WTC11 (cell line): Measurements from ENCODE around the gene SHC3. TPM values are rescaled to one million over a fixed set of nuclear protein-coding genes. Genes with fewer than 3 reads are reported as not detected.

Experiments
- ATAC-seq: fragments of 200-7000 bp; cut with Tn5 transposase; 2 replicates; pipeline ENCODE4 v1.10.0; 2021; ENCODE audit warnings: mild to moderate bottlenecking, moderate library complexity
- CTCF ChIA-PET: fragments of 300-600 bp; sonication (Branson Sonifier 250); formaldehyde crosslinking; loops from one replicate; lab custom pipeline; 2021; ENCODE audit warnings: antibody characterized with exemption; lab: Charles Lee
- POLR2A ChIA-PET: fragments of 350-600 bp; sonication (Branson Sonifier 250); formaldehyde crosslinking; loops from one replicate; lab custom pipeline; 2021; ENCODE audit warnings: antibody characterized with exemption; lab: Charles Lee
- DNase-seq: peaks from one replicate; pipeline ENCODE4 v3.0.0; 2021; ENCODE audit warnings: low spot score
- H3K27ac Mint-ChIP-seq: 2 replicates; pipeline ENCODE4 v1.8.0; 2021; ENCODE audit warnings: mixed read lengths
- H3K27me3 Mint-ChIP-seq: 2 replicates; pipeline ENCODE4 v1.8.0; 2021; ENCODE audit warnings: low read depth, mild to moderate bottlenecking, moderate library complexity, mixed read lengths
- H3K36me3 Mint-ChIP-seq: 2 replicates; pipeline ENCODE4 v1.8.0; 2021; ENCODE audit warnings: mixed read lengths
- H3K4me1 Mint-ChIP-seq: 2 replicates; pipeline ENCODE4 v1.8.0; 2022; ENCODE audit warnings: mixed read lengths
- H3K4me3 Mint-ChIP-seq: 2 replicates; pipeline ENCODE4 v1.8.0; 2021; ENCODE audit warnings: mild to moderate bottlenecking, moderate library complexity, mixed read lengths
- H3K9me3 Mint-ChIP-seq: 2 replicates; pipeline ENCODE4 v1.8.0; 2021; ENCODE audit warnings: mixed read lengths
- CREB1 ChIP-seq: sonication (generic); formaldehyde crosslinking; IDR thresholded peaks from 2 replicates; pipeline ENCODE4 v1.8.0; 2023; ENCODE audit warnings: mild to moderate bottlenecking, missing genetic modification reagents
- FOXP4 ChIP-seq: sonication (generic); formaldehyde crosslinking; IDR thresholded peaks from 2 replicates; pipeline ENCODE4 v1.8.0; 2022; ENCODE audit warnings: mild to moderate bottlenecking, missing genetic modification reagents
- GTF2I ChIP-seq: fragments of 250-450 bp; sonication (Bioruptor Pico); conservative IDR thresholded peaks from 2 replicates; pipeline ENCODE4 v1.4.0; 2021; ENCODE audit warnings: mild to moderate bottlenecking
- HMGA2 ChIP-seq: fragments of 250-450 bp; sonication (Bioruptor Pico); IDR thresholded peaks from 2 replicates; pipeline ENCODE4 v1.4.0; 2021; ENCODE audit warnings: mild to moderate bottlenecking, moderate library complexity
- JAZF1 ChIP-seq: fragments of 250-450 bp; sonication (Bioruptor Pico); IDR thresholded peaks from 2 replicates; pipeline ENCODE4 v1.9.0; 2021; ENCODE audit warnings: moderate library complexity, mild to moderate bottlenecking, inconsistent platforms
- MAX ChIP-seq: sonication (generic); formaldehyde crosslinking; IDR thresholded peaks from 2 replicates; pipeline ENCODE4 v1.8.0; 2022; ENCODE audit warnings: mild to moderate bottlenecking, missing genetic modification reagents
- MXD4 ChIP-seq: fragments of 250-450 bp; sonication (Bioruptor Pico); IDR thresholded peaks from 2 replicates; pipeline ENCODE4 v1.8.0; 2021; ENCODE audit warnings: mild to moderate bottlenecking, moderate library complexity, borderline replicate concordance
- PRRX2 ChIP-seq: fragments of 250-450 bp; sonication (Bioruptor Pico); IDR thresholded peaks from 2 replicates; pipeline ENCODE4 v1.8.0; 2021; ENCODE audit warnings: mild to moderate bottlenecking
- TEAD4 ChIP-seq: sonication (generic); formaldehyde crosslinking; IDR thresholded peaks from 2 replicates; pipeline ENCODE4 v1.8.0; 2022; ENCODE audit warnings: mild to moderate bottlenecking, missing genetic modification reagents
- ZBTB21 ChIP-seq: sonication (generic); formaldehyde crosslinking; IDR thresholded peaks from 2 replicates; pipeline ENCODE4 v1.8.1; 2023; ENCODE audit warnings: mild to moderate bottlenecking, missing genetic modification reagents, borderline replicate concordance
- ZNF219 ChIP-seq: sonication (generic); formaldehyde crosslinking; IDR thresholded peaks from 2 replicates; pipeline ENCODE4 v1.8.0; 2023; ENCODE audit warnings: missing genetic modification reagents, mild to moderate bottlenecking, borderline replicate concordance
- ZNF317 ChIP-seq: sonication (generic); formaldehyde crosslinking; IDR thresholded peaks from 2 replicates; pipeline ENCODE4 v1.8.1; 2023; ENCODE audit warnings: low read depth, mild to moderate bottlenecking, moderate library complexity, missing genetic modification reagents, borderline replicate concordance
- ZNF671 ChIP-seq: fragments of 250-450 bp; sonication (Bioruptor Pico); IDR thresholded peaks from 2 replicates; pipeline ENCODE4 v1.8.0; 2021; ENCODE audit warnings: mild to moderate bottlenecking
- ZSCAN18 ChIP-seq: fragments of 250-450 bp; sonication (Bioruptor Pico); IDR thresholded peaks from 2 replicates; pipeline ENCODE4 v2.1.2; 2022; ENCODE audit warnings: mild to moderate bottlenecking, moderate library complexity
- total RNA-seq: library from RNA; stranded (reverse); gene quantifications from 3 replicates; pipeline ENCODE4 v1.2.3, GENCODE V29; 2021

The SHC3 gene
- total RNA-seq, 1 experiment from 2014 or later: 4.9 TPM

GRCh38 chr9:89175828-89176261 is 2.8 kb downstream of the SHC3 start:
- Mint-ChIP-seq H3K4me3 (peak overlapping the region; percentile 77), H3K4me1 (peaks cover 48% of the 10 kb centered on the region), H3K36me3 (no peaks in the 10 kb centered on the region)

GRCh38 chr9:89174291-89174690 is 4.3 kb downstream of the SHC3 start:
- POLR2A ChIA-PET: no interaction called here
- no peak for TF ChIP-seq FOXP4 (CRISPR knock-in tag)
- no peak for TF ChIP-seq ZNF219 (CRISPR knock-in tag)
- TF ChIP-seq, all 79 proteins: peak for 0
- Mint-ChIP-seq H3K27me3 (peaks cover 19% of the 10 kb centered on the region), H3K9me3 (no peaks in the 10 kb centered on the region), H3K4me1 (peaks cover 37% of the 10 kb centered on the region), H3K27ac (no peak overlapping the region), H3K36me3 (0 out of 2 replicates have a peak, but pooled peaks cover 2% of the 10 kb centered on the region), H3K4me3 (no peak overlapping the region)
- ATAC-seq (no peak), DNase-seq (no peak)
- CTCF ChIA-PET: interaction anchor here (1.8 kb wide), 1 partner anchor 104 kb away, joined by 7 read pairs; no protein-coding TSS in a partner anchor

More at GRCh38 chr9:89175828-89176261, 2.8 kb downstream of the SHC3 start:
- POLR2A ChIA-PET: no interaction called here
- peaks cover 22% of the 10 kb centered on the region for H3K27me3 Mint-ChIP-seq
- TF ChIP-seq TEAD4 (no peak), JAZF1 (CRISPR knock-in tag) (no peak), ZNF671 (no peak), HMGA2 (CRISPR knock-in tag) (no peak)
- H3K27ac Mint-ChIP-seq: no peak overlapping the region
- CTCF ChIA-PET: no interaction called here
- ATAC-seq: no peak
- DNase-seq: no peak
- no peaks in the 10 kb centered on the region for H3K9me3 Mint-ChIP-seq

- Mint-ChIP-seq H3K36me3 (0 out of 2 replicates have a peak, but pooled peaks cover 2% of the 10 kb centered on the region), H3K4me1 (peaks cover 29% of the 10 kb centered on the region), H3K27ac (no peak overlapping the region), H3K4me3 (no peak overlapping the region), H3K9me3 (no peaks in the 10 kb centered on the region)
- POLR2A ChIA-PET: no interaction called here
- TF ChIP-seq GTF2I (CRISPR knock-in tag) (no peak), ZNF317 (CRISPR knock-in tag) (no peak), MXD4 (CRISPR knock-in tag) (no peak), ZSCAN18 (CRISPR knock-in tag) (no peak), FOXP4 (CRISPR knock-in tag) (no peak), ZNF219 (CRISPR knock-in tag) (no peak), PRRX2 (CRISPR knock-in tag) (no peak), ZBTB21 (CRISPR knock-in tag) (no peak), CREB1 (CRISPR knock-in tag) (no peak), MAX (CRISPR knock-in tag) (no peak)
- TF ChIP-seq, all 79 proteins: peak for 0
- CTCF ChIA-PET: interaction anchor here (1.8 kb wide), 1 partner anchor 106 kb away, joined by 7 read pairs; no protein-coding TSS in a partner anchor
- no peak for DNase-seq
- H3K27me3 Mint-ChIP-seq: peaks cover 19% of the 10 kb centered on the region
- no peak for ATAC-seq
These were observed 5.5 kb downstream of the SHC3 start for GRCh38 chr9:89173072-89173471.
